Glomerular visceral epithelial cell (primary cell): ENCODE results near the gene PREX1.
"Not testable (repeated sequence)": the region's sequence is repeated elsewhere in the genome, so short reads cannot be mapped to it uniquely, and the experiment has no call there.

Source experiments
- DNase-seq: peaks from one replicate; pipeline ENCODE4 v3.0.0-alpha.2; 2016; ENCODE audit errors: extremely low spot score

PREX1 gene

DNA sequence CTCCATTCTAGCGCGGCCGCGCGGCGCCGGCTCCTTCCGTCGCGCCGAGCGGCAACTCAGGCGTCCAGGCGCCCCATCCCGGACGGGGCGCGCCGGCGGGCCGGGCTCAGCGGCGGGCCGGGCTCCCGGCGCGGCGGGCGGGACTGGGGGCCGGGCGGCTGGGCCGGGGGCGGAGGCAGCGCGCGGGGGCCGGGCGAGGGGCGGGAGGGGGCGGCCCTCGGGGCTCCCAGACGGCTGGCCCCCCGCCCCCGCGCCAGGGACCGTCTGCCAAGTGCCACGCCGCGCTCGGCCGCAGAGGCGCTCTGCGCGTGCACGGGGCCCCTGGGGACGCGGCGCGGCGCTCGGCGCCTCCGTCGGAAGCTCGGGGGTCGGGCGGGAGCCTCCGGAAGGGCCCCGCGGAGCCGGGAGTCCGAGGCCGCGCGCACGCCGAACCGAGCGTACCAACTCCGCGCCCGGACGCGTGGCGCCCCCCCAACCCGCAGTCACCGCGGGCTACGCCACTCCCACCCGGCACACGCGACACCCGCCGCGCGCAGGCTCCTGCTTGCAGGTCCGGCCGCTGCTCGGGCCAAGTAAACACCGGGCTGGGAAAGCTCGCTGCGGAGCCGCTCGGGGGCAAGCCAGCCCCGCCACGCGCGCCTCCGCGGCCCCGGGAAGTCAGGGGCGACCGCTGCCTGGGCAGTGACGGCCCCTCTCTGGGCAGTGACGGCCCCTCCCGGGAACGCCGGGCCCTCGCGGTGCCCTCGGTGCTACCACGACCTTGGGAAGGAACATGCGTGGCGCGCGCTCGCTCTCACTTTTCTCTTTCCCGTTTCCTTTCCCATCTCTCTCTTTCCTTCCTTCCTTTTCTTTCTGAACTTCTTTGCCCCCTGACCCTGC lies at the start of gene PREX1:
Gene PREX1 (minus strand): TSS at position 145 of the 879 bp plus-strand sequence. CDS start 139 bp downstream, at position 6.
- DNase-seq: peak; percentile 80

- no peak for DNase-seq
These were observed 49.5 kb upstream of the PREX1 start for GRCh38 chr20:48877304-48877703.

DNA sequence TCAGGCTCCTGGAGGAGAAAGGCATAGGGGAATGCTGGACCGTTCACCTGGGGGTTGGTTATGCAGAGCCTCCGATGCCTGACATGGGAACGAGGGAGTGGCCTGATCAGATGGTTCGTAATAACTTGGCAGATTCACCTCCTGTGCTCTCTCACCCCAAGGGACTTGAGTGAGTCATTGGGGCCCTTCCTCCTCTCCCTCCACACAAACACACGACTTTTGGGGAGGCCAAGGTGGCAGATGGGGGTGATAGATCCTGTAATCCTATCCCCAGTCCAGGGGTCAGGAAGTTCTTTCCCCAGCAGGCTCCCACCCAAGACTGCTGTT lies 48.1 kb upstream of the PREX1 start:
- DNase-seq: no peak

DNA sequence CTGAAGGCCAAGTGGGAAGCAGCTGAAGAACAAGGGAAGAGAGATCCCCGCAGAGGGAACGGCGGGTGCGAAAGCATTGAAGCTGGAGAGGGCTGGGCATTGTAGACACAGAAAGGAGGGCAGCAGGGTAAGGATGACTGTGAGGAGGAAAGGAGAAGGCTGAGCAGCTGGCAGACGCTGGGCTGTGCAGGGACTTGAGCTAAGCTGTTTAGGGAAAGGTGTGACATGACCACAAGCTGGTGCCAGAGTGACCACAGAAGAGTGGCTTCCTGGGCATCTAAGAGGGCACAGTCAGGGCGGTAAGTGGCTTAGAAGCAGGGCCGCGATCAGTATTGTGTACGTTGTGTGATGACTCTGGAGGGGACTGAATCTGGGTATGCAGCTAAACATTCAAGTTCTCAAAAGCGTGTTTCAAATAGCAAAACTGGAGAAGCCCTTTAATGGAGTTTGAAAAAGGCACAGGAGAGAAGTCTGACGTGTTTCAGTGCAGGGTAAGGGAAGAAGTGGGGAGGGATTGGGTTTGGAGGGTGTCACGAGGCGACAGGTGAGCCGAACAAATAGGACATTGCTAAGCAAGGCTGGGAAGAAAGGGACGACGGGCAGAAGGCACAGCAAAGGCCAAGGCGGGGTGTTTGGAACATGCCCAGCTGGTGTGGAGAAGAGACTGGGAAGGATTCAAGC lies 47.6 kb upstream of the PREX1 start:
- DNase-seq: no peak

- not testable (repeated sequence) for DNase-seq
These were observed 41.6 kb upstream of the PREX1 start for GRCh38 chr20:48869442-48869841.

DNA sequence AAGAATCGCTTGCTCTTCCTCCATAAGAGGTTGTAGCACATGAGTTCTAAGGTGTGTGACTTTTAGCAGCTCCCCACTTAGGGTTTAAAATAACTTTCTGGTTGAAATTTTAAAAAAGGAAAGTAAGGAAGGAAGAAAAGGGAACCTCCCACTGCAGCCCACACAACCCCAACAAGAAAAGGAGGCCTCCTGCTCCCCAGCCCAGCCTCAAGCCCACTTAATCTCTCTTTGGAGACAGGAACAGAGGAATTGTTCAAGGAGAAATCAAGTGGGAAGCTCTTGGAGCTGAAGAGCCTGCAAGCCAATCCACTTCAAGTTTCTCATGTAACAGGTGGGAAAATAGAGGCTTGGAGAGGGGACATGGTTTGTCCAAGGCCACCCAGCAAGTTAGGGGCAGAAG lies 39.1 kb upstream of the PREX1 start:
- no peak for DNase-seq

DNA sequence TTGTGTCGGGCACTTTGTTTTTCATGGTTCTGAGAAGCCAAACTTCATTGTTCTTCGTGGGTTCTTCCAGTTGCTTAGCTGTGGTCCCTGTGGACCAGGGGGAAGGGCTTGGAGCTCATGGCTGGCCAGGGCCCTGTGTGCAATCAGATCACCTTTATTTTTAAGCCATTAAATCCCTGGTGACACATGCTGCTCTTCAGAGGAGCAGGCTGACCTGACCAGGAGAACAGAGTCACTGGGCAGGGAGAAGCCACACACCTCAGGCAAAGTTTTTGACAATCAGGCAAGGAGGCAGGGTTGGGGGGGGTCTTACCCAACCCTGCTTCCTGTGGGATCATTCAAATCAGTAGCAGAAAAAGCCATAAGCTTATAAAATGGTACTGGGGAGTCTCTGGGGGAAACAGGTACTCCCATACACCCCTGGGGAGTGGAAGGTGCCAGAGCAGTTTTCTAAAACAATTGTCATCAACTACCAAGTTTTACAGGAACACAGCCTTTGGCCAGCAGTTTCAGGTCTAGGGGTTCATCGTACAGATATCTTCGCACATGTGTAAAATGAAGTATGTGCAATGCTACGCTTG lies 37.0 kb upstream of the PREX1 start:
- no peak for DNase-seq

DNA sequence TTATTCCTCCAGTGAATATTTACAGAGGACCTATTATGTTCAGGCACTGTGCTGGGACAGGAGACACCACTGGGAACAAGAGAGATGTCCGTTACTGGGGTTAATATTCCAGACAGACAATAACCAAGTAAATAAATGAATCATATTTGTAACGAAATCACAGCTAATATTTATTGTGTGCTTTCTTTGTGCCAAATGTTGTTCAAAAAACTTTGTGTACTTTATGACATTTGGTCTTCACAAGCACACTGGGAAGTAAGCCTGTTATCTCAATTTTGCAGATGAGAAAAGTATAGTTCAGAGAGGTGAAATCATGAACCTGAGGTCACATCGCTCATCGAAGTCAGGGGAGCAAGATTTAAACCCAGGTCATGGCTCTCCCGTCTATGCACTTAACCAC lies 36.5 kb upstream of the PREX1 start:
- DNase-seq: no peak

DNA sequence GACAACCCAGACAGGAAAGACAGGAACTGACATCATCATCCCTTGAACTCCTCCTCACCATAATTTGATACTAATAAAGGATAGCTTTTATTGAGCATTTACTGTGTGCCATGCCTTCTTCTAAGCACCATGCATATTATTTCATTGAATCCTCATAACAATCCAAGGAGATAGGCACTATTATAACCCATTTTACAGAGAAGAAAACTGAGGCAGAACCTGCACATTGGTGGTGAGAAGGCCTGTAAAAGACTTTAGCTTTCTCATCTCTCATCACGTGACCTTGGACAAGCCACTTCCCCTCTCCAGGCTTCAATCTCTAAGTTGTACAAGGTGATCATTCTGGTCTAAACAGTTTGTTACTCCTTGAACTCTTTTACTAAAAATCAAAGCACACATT lies 34.5 kb upstream of the PREX1 start:
- no peak for DNase-seq

GRCh38 chr20:48861444-48861843 lies 33.6 kb upstream of the PREX1 start:
- DNase-seq: no peak

- DNase-seq: no peak
These were observed 30.4 kb upstream of the PREX1 start for GRCh38 chr20:48858075-48858790.

DNA sequence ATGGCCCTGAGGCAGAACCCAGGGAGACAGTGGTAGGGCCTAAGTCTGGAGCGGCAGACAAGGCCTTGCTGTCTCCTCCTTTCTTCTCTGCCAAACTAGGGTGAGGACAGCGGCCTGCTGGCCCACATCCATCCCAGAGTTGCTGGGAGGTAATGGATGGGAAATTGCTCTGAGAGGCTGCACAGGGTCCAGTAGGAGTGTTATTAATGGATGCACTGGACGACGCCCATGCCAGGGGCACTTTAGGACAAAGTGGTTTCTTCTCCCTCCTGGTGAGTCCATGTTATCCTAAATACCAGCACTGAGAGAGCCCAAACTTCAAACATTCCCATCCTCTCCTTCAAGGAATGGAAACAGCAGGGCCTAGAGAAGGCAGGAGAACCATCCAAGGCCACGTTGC lies 28.3 kb upstream of the PREX1 start:
- DNase-seq: no peak

DNA sequence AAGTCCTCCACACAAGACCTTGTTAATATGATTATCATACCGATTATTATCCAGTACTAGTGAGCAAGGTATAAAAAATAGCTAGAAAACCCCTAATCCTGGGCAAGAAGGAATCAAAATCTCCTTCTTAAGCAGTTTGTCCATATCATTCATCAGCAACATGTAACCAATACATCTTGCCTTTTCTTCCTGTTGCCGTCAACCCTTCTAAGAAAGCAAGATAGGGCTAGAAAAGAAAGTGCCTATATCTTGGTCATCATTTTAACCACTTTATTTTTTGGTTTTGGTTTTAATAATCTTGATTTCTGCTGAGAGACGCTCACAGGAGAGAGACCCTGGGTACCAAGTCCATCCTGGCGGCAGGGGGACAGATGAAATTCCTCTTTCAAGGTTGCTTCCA lies 27.2 kb upstream of the PREX1 start:
- no peak for DNase-seq

DNA sequence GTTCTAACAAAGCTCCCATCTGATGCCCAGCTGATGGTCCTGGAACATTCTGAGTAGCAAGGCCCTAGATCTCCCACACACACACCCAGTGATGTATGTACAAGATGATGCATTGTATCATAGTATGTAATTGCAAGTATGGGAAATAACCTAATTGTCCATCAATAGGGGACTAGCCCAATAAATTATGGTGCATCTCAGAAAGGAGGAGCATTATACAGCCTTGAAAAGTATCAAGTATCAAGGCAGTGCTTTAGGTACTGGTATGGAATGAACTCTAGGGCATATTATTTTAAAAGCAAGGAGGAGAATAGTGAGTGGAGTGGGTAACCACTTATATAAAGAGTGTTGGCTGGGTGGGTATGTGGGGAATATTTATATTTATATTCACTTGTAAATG lies 24.8 kb upstream of the PREX1 start:
- no peak for DNase-seq

DNA sequence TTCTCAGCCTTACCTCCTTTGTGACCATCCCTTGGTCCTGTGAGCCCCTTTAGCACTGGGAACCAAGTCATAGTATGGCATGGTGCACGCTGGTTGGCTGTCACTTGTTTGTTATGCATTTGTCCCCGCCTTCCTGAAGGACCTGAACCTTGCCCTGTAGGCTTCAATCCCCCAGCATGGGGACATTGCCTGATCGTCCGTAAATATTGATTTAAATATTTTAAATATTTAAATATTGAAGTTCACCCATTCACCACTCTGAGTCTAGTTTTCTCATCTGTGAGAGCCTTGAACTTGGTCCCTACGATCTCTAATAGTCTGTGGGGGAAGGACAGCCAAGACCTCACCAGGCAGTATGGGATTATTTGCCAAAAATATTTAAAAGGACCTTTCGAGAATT lies 23.8 kb upstream of the PREX1 start:
- no peak for DNase-seq

GRCh38 chr20:48850977-48851299 lies 23.1 kb upstream of the PREX1 start:
- DNase-seq: no peak

DNA sequence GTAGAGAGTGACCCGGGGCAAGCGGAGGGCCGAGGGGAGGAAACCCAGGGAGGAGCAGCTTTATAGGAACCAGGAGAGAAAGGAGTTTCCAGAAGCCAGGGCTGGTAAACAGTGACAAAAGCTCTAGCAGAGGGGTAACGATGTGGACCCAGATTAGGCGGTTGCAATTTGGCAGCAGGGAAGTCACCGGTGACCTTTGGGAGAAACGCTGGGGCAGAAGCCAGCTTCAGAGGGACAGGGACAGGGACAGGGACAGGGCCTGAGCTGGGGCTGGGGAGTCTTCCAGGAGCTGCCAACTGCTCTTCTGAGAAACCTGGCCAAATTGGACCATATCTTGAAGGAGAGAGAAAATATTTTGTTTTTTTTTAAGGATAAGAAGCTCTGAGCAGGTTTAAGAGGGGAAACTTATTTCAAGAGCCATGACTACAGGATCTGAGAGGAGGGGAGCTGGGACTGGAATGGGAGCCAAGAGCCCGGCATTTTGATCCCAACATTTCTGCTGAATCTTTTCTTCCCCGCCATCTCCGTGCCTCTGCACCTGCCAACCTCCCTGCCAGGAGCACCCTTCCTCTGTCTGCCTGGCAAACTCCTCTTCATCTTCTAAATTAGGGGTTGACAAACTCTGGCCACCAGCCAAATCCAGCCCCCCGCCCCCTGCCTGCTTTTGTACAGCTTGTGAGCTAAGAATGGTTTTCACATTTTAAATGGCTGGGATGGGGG lies 22.6 kb upstream of the PREX1 start:
- DNase-seq: no peak

DNA sequence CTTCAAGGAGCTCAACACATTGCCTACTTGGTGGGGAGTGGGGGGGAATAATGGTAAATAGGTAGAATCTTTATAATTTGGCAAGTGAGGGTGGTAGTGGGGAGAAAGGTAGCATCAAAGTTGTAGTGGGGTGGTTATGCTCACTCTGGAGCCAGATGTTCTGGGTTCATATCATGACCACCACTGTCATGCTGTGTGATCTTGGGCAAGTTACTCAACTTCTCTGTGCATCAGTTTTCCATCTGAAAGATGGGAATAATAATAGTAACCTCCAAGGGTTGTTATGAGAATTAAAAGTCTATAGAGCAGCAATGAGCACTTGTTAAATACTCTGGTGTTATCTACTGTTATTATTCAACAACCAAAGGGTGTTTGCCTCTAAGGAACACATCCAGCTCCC lies 22.0 kb upstream of the PREX1 start:
- no peak for DNase-seq

DNA sequence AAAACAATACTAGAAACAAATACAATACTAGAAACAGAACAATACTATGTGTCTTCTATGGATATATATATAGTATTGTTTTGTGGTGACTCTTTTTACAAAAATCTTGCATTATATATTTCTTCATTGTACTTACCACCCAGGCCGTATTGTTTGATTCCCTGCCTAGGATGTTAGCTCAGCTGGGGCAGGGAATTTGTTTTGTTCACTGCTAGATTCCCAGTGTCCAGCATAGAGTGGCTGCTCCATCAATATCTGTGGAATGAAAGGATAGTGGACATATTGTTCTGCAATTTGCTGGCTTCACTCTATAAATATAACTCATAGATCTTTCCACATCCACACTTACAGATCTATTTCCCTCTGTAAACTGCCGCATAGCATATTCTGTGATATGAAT lies 21.5 kb upstream of the PREX1 start:
- DNase-seq: no peak

DNA sequence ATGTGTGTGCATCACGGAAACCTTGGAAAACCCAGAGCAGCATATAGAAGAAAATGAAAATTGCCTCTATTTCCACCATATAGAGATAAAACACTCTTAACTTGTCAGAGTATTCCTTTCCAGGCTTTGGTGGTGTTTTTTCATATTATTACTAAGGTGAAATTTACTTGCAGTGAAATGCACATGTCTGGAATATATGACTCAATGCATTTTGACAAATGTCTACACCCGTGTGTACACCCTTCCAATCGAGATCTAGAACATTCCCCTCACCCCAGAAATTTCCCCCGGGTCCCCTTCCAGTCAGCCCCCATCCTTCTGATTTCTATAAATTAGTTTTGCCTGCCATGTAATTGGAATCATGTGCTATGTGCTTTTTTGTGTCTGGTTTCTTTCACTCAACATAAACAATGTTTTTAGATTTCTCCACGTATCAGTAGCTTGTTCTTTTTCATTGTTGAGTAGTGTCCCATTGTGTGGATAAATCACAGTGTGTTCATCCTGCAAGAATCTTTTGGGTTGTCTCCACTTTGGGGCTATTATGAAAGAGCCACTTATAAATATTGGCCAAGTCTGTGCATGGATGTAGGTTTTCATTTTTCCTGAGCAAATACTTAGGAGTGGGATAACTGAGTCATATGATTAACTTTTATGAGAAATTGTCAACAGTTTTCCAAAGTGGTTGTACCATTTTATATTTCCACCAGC lies 19.9 kb upstream of the PREX1 start:
- DNase-seq: no peak
